GM12874 (cell line): ENCODE data around the gene PRMT3.

Experiments used
- CTCF ChIP-seq: IDR thresholded peaks from 2 replicates; pipeline ENCODE4 v1.5.1; 2011; ENCODE audit warnings: low read depth, mild to moderate bottlenecking, control low read depth, low read length, moderate library complexity; ENCODE audit not compliant: insufficient read depth

PRMT3 gene

DNA sequence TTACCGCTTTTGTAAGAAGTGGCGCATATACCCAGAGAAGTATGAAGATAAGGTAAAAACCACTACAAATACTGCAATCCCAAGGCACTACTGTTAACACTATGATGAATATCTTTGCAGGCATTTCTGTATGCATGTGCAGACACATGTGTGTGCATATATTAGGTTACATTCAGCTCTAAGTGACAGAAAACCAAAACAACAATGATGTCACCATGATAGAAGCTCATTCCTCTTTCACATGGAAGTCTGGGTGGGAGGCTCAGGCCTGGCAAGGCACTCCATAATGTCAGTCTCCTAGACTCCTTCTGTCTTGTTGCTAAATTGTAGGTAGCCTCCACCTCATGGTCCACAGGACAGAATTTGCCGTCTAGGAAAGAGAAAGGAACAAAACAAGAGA, 148.8 kb downstream of the PRMT3 start:
- TF ChIP-seq CTCF = no peak

- no peak for TF ChIP-seq CTCF
These were observed 149.3 kb downstream of the PRMT3 start for GRCh38 chr11:20536784-20537183.

DNA sequence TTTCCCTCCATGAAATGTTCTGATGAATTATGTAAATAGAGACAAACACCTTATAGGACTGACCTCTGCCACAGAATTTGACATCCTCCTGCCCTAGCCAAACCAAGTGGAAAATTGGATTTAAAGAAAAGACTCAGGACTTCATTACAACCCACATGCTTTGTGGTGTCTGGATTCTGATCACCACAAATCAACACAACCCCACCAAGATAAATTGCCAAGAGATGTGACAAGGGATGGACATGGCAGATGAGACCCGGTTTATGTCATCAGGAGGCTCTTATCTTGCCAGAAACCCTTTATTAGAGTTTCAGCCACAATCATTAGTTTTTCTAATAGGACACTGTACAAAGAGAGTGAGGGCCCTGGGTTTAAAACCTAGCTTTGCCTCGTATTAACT, 154.0 kb downstream of the PRMT3 start:
- TF ChIP-seq CTCF = no peak

GRCh38 chr11:20544603-20545237, 157.2 kb downstream of the PRMT3 start:
- TF ChIP-seq CTCF = no peak

GRCh38 chr11:20547411-20547810, 159.9 kb downstream of the PRMT3 start:
- TF ChIP-seq CTCF = no peak

DNA sequence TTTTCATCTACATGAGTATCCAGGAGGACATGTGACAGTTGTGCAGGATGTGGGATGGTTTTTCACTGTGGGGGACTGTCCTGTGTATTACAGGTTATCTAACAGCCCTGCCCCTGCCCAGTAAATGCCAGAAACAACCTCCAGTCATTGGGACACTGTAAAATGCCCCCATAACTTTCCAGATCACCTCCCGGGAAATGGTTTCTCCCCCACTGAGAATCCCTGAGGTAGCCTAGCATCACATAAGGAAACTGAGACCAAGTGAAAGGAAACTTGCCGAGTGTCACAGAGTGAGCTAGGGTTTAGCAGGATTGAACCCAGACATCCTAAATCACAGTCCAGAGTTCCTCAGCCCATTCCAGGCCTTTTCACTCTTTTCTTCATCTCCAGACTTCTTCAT, 163.6 kb downstream of the PRMT3 start:
- TF ChIP-seq CTCF = no peak

DNA sequence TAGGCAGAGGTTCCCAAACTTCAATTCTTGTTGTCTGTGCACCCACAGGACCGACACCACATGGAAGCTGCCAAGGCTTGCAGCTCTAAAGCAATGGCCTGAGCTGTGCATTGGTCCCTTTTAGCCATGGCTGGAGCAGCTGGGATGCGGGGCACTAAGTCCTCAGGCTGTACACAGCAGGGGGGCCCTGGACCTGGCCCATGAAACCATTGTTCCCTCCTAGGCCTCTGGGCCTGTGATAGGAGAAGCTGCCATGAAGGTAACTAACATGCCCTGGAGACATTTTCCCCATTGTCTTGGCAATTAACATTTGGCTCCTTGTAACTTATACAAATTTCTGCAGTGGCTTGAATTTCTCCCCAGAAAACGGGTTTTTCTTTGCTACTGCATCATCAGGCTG, 168.3 kb downstream of the PRMT3 start:
- no peak for TF ChIP-seq CTCF
